ENCODE data around the gene NEIL3.

The NEIL3 gene

GRCh38 chr4:177381762-177382310 is 72.2 kb downstream of the NEIL3 start:
- no peaks in the 10 kb centered on the region for H3K4me1 ChIP-seq
- no peak for TF ChIP-seq CTCF (IDR thresholded peaks at IDR 0.05; ENCODE audit: low read depth, low read length)

GRCh38 chr4:177384856-177385397 is 75.3 kb downstream of the NEIL3 start:
- no peak overlapping the region for H3K4me3 ChIP-seq (ENCODE audit: low read depth, low read length)
- no peaks in the 10 kb centered on the region for H3K36me3 ChIP-seq
- no peaks in the 10 kb centered on the region for H3K9me3 ChIP-seq
- TF ChIP-seq CTCF (IDR thresholded peaks at IDR 0.05; ENCODE audit: low read depth, low read length): no peak
- DNase-seq: no peak
- H3K4me1 ChIP-seq: no peaks in the 10 kb centered on the region
- no peaks in the 10 kb centered on the region for H3K27me3 ChIP-seq

More at GRCh38 chr4:177381762-177382310, 72.2 kb downstream of the NEIL3 start:
- Histone ChIP-seq H3K9me3 (no peaks in the 10 kb centered on the region), H3K4me3 (ENCODE audit: low read depth, low read length) (no peak overlapping the region), H3K27me3 (no peaks in the 10 kb centered on the region), H3K36me3 (no peaks in the 10 kb centered on the region)
- no peak for DNase-seq

- Histone ChIP-seq H3K27me3 (no peaks in the 10 kb centered on the region), H3K9me3 (no peaks in the 10 kb centered on the region), H3K4me1 (no peaks in the 10 kb centered on the region), H3K4me3 (ENCODE audit: low read depth, low read length) (no peak overlapping the region), H3K36me3 (no peaks in the 10 kb centered on the region)
- no peak for TF ChIP-seq CTCF (IDR thresholded peaks at IDR 0.05; ENCODE audit: low read depth, low read length)
- DNase-seq: no peak
These were observed 76.1 kb downstream of the NEIL3 start for GRCh38 chr4:177385576-177386277.

- H3K27me3 ChIP-seq: no peaks in the 10 kb centered on the region
- no peak for TF ChIP-seq CTCF (IDR thresholded peaks at IDR 0.05; ENCODE audit: low read depth, low read length)
- no peaks in the 10 kb centered on the region for H3K36me3 ChIP-seq
- no peaks in the 10 kb centered on the region for H3K9me3 ChIP-seq
- no peak overlapping the region for H3K4me3 ChIP-seq (ENCODE audit: low read depth, low read length)
- DNase-seq: no peak
- no peaks in the 10 kb centered on the region for H3K4me1 ChIP-seq
These were observed 76.7 kb downstream of the NEIL3 start for GRCh38 chr4:177386278-177386815.

GRCh38 chr4:177391287-177391686 is 81.6 kb downstream of the NEIL3 start:
- no peak for TF ChIP-seq CTCF (IDR thresholded peaks at IDR 0.05; ENCODE audit: low read depth, low read length)
- no peak overlapping the region for H3K4me3 ChIP-seq (ENCODE audit: low read depth, low read length)
- no peaks in the 10 kb centered on the region for H3K36me3 ChIP-seq
- H3K27me3 ChIP-seq: no peaks in the 10 kb centered on the region
- H3K9me3 ChIP-seq: no peaks in the 10 kb centered on the region
- DNase-seq: no peak
- H3K4me1 ChIP-seq: no peaks in the 10 kb centered on the region

GRCh38 chr4:177391953-177392352 is 82.3 kb downstream of the NEIL3 start:
- no peaks in the 10 kb centered on the region for H3K9me3 ChIP-seq
- TF ChIP-seq CTCF (IDR thresholded peaks at IDR 0.05; ENCODE audit: low read depth, low read length): no peak
- no peak overlapping the region for H3K4me3 ChIP-seq (ENCODE audit: low read depth, low read length)
- H3K4me1 ChIP-seq: no peaks in the 10 kb centered on the region
- H3K36me3 ChIP-seq: no peaks in the 10 kb centered on the region
- no peak for DNase-seq
- no peaks in the 10 kb centered on the region for H3K27me3 ChIP-seq
